Measurements from ENCODE around the gene RIPK1. TPM values are rescaled to one million over a fixed set of nuclear protein-coding genes. Genes with fewer than 3 reads are reported as not detected.
"Not testable (repeated sequence)": the region's sequence is repeated elsewhere in the genome, so short reads cannot be mapped to it uniquely, and the experiment has no call there.

The RIPK1 gene
- polyA plus RNA-seq, 6 donors from 2014 or later = 4.8 to 14.1 (median 9.5) TPM

GRCh38 chr6:3033652-3034051, 34.6 kb upstream of the RIPK1 start:
- Mint-ChIP-seq H3K4me1 (peaks cover 0 to 9% (median 0%) of the 10 kb centered on the region in 3 donors), H3K9me3 (peaks cover 0 to 9% (median 2%) of the 10 kb centered on the region in 7 donors), H3K4me3 (no peak overlapping the region), H3K36me3 (no peaks in the 10 kb centered on the region), H3K27me3 (peaks cover 12 to 52% (median 32%) of the 10 kb centered on the region in 3 donors), H3K27ac (no peak overlapping the region)
- DNase-seq (no peak), ATAC-seq (ENCODE audit: low read depth in 2 of 2) (no peak)

- Mint-ChIP-seq H3K27ac (peak overlapping the region in 2 of 6 donors; percentile 18 to 41), H3K9me3 (peaks cover 0 to 9% (median 2%) of the 10 kb centered on the region in 7 donors), H3K4me3 (no peak overlapping the region), H3K4me1 (peaks cover 0 to 6% (median 0%) of the 10 kb centered on the region in 3 donors), H3K27me3 (peaks cover 12 to 45% (median 25%) of the 10 kb centered on the region in 3 donors), H3K36me3 (no peaks in the 10 kb centered on the region)
- no peak for ATAC-seq (ENCODE audit: low read depth in 2 of 2)
- DNase-seq = no peak
Measured at GRCh38 chr6:3035397-3035796, 32.9 kb upstream of the RIPK1 start.

GRCh38 chr6:3036861-3037637, 31.2 kb upstream of the RIPK1 start:
- Mint-ChIP-seq H3K9me3 (peaks cover 0 to 9% (median 2%) of the 10 kb centered on the region in 7 donors), H3K27ac (peak overlapping the region in 1 of 6 donors; percentile 8), H3K4me1 (peaks cover 0 to under 1% (median 0%) of the 10 kb centered on the region in 3 donors)

GRCh38 chr6:3037638-3038365, 30.5 kb upstream of the RIPK1 start:
- ATAC-seq (ENCODE audit: low read depth in 2 of 2) (no peak), DNase-seq (no peak)
- Mint-ChIP-seq H3K27me3 (peaks cover 8 to 32% (median 25%) of the 10 kb centered on the region in 3 donors), H3K27ac (no peak overlapping the region), H3K4me1 (no peaks in the 10 kb centered on the region), H3K4me3 (no peak overlapping the region), H3K9me3 (peaks cover 0 to 9% (median 2%) of the 10 kb centered on the region in 7 donors), H3K36me3 (no peaks in the 10 kb centered on the region)

More at GRCh38 chr6:3036861-3037637, 31.2 kb upstream of the RIPK1 start:
- Mint-ChIP-seq H3K36me3 (no peaks in the 10 kb centered on the region), H3K27me3 (peaks cover 11 to 36% (median 25%) of the 10 kb centered on the region in 3 donors), H3K4me3 (no peak overlapping the region)
- DNase-seq (no peak), ATAC-seq (ENCODE audit: low read depth in 2 of 2) (no peak)

- Mint-ChIP-seq H3K4me1 (no peaks in the 10 kb centered on the region), H3K36me3 (no peaks in the 10 kb centered on the region), H3K27ac (no peak overlapping the region), H3K4me3 (no peak overlapping the region), H3K27me3 (peaks cover 8 to 24% (median 18%) of the 10 kb centered on the region in 3 donors), H3K9me3 (peaks cover 0 to 9% (median 2%) of the 10 kb centered on the region in 7 donors)
- ATAC-seq (ENCODE audit: low read depth in 2 of 2) (no peak), DNase-seq (no peak)
Measured at GRCh38 chr6:3039384-3039783, 28.9 kb upstream of the RIPK1 start.

- Mint-ChIP-seq H3K4me1 (no peaks in the 10 kb centered on the region), H3K27me3 (peaks cover 5 to 14% (median 13%) of the 10 kb centered on the region in 3 donors), H3K36me3 (no peaks in the 10 kb centered on the region), H3K27ac (peak overlapping the region in 1 of 6 donors; percentile 15), H3K4me3 (no peak overlapping the region), H3K9me3 (peaks cover 0 to 2% (median 0%) of the 10 kb centered on the region in 7 donors)
- ATAC-seq (ENCODE audit: low read depth in 2 of 2) = no peak
- DNase-seq = no peak
Measured at GRCh38 chr6:3041147-3041546, 27.1 kb upstream of the RIPK1 start.

GRCh38 chr6:3041606-3042005, 26.7 kb upstream of the RIPK1 start:
- Mint-ChIP-seq H3K4me1 (no peaks in the 10 kb centered on the region), H3K9me3 (no peaks in the 10 kb centered on the region), H3K36me3 (no peaks in the 10 kb centered on the region), H3K27ac (no peak overlapping the region), H3K27me3 (peaks cover 4 to 17% (median 11%) of the 10 kb centered on the region in 3 donors), H3K4me3 (no peak overlapping the region)
- ATAC-seq (ENCODE audit: low read depth in 2 of 2) (no peak), DNase-seq (no peak)

GRCh38 chr6:3045369-3045768, 22.9 kb upstream of the RIPK1 start:
- peaks cover 17 to 34% (median 23%) of the 10 kb centered on the region in 3 donors for H3K27me3 Mint-ChIP-seq
- H3K9me3 Mint-ChIP-seq = peaks cover 0 to 3% (median 0%) of the 10 kb centered on the region in 7 donors
- H3K27ac Mint-ChIP-seq = no peak overlapping the region
- H3K4me3 Mint-ChIP-seq = no peak overlapping the region
- H3K4me1 Mint-ChIP-seq = no peaks in the 10 kb centered on the region
- DNase-seq = no peak
- no peak for ATAC-seq (ENCODE audit: low read depth in 2 of 2)
- H3K36me3 Mint-ChIP-seq = no peaks in the 10 kb centered on the region

GRCh38 chr6:3045777-3046176, 22.5 kb upstream of the RIPK1 start:
- peaks cover 17 to 34% (median 23%) of the 10 kb centered on the region in 3 donors for H3K27me3 Mint-ChIP-seq
- no peak for DNase-seq

GRCh38 chr6:3046295-3046694, 22.0 kb upstream of the RIPK1 start:
- ATAC-seq (ENCODE audit: low read depth in 2 of 2) (no peak), DNase-seq (no peak)
- Mint-ChIP-seq H3K27ac (no peak overlapping the region), H3K27me3 (peaks cover 17 to 34% (median 28%) of the 10 kb centered on the region in 3 donors), H3K4me1 (no peaks in the 10 kb centered on the region), H3K36me3 (no peaks in the 10 kb centered on the region), H3K9me3 (peaks cover 0 to 3% (median 0%) of the 10 kb centered on the region in 7 donors), H3K4me3 (no peak overlapping the region)

More at GRCh38 chr6:3045777-3046176, 22.5 kb upstream of the RIPK1 start:
- Mint-ChIP-seq H3K9me3 (peaks cover 0 to 3% (median 0%) of the 10 kb centered on the region in 7 donors), H3K27ac (no peak overlapping the region), H3K36me3 (no peaks in the 10 kb centered on the region), H3K4me3 (no peak overlapping the region), H3K4me1 (no peaks in the 10 kb centered on the region)
- ATAC-seq (ENCODE audit: low read depth in 2 of 2) = no peak

- ATAC-seq (ENCODE audit: low read depth in 2 of 2); H3K9me3 Mint-ChIP-seq: not testable (repeated sequence)
Measured at GRCh38 chr6:3048009-3048408, 20.3 kb upstream of the RIPK1 start.

GRCh38 chr6:3052481-3053230, 15.6 kb upstream of the RIPK1 start:
- Mint-ChIP-seq H3K4me3 (peak overlapping the region; percentile 51 to 91 (median 74)), H3K9me3 (no peaks in the 10 kb centered on the region), H3K27ac (peak overlapping the region in 3 of 6 donors; percentile 16 to 47 (median 46)), H3K36me3 (no peaks in the 10 kb centered on the region), H3K27me3 (peaks cover 6 to 31% (median 21%) of the 10 kb centered on the region in 3 donors), H3K4me1 (peaks cover 10 to 20% (median 10%) of the 10 kb centered on the region in 3 donors)
- ATAC-seq (ENCODE audit: low read depth in 2 of 2) = no peak
- DNase-seq = no peak

More at GRCh38 chr6:3048009-3048408, 20.3 kb upstream of the RIPK1 start:
- H3K27me3 Mint-ChIP-seq = peaks cover 17 to 37% (median 34%) of the 10 kb centered on the region in 3 donors
- not testable (repeated sequence) for H3K36me3 Mint-ChIP-seq, H3K4me1 Mint-ChIP-seq, H3K4me3 Mint-ChIP-seq, H3K27ac Mint-ChIP-seq, DNase-seq

- H3K27ac Mint-ChIP-seq = no peak overlapping the region
- DNase-seq = no peak
- ATAC-seq (ENCODE audit: low read depth in 2 of 2) = no peak
- no peaks in the 10 kb centered on the region for H3K36me3 Mint-ChIP-seq
- peaks cover 10 to 20% (median 10%) of the 10 kb centered on the region in 3 donors for H3K4me1 Mint-ChIP-seq
- H3K9me3 Mint-ChIP-seq = no peaks in the 10 kb centered on the region
- peak overlapping the region; percentile 51 to 91 (median 74) for H3K4me3 Mint-ChIP-seq
- H3K27me3 Mint-ChIP-seq = peaks cover 6 to 30% (median 19%) of the 10 kb centered on the region in 3 donors
Measured at GRCh38 chr6:3053231-3053508, 15.1 kb upstream of the RIPK1 start.
